IMR-90 (cell line): ENCODE measurements around the gene CCR9. TPM values are rescaled to one million over a fixed set of nuclear protein-coding genes. Genes with fewer than 3 reads are reported as not detected.

Experiments
- ATAC-seq: fragments of 200-7000 bp; cut with Tn5 transposase; 2 replicates; pipeline ENCODE4 v1.9.1; 2020; ENCODE audit warnings: low read depth, mild to moderate bottlenecking, moderate library complexity
- BruUV-seq: library from RNA; stranded (reverse); fragments of 400-500 nt; replicated peaks from 2 replicates; lab custom pipeline; 2021; lab: Mats Ljungman, UMichigan
- CTCF ChIA-PET: fragments of 300-600 bp; formaldehyde crosslinking; extraction: SDS; loops from one replicate; lab custom pipeline; 2021; ENCODE audit warnings: antibody characterized with exemption; lab: Yijun Ruan, JAX
- POLR2A ChIA-PET: fragments of 300-600 bp; sonication (Branson Sonifier 250); formaldehyde crosslinking; loops from one replicate; lab custom pipeline; 2022; ENCODE audit warnings: antibody characterized with exemption; ENCODE audit not compliant: unreplicated experiment; lab: Charles Lee
- DNase-seq: peaks from one replicate; pipeline ENCODE4 v3.0.0; 2013
- H2AFZ ChIP-seq: replicated peaks from 2 replicates; pipeline ENCODE3; 2013; ENCODE audit warnings: low read length, mild to moderate bottlenecking; ENCODE audit not compliant: poor library complexity
- H2AK5ac ChIP-seq: 2 replicates; pipeline ENCODE4 v1.6.1; 2013; ENCODE audit warnings: low read depth, low read length, inconsistent platforms
- H2AK9ac ChIP-seq: replicated peaks from 2 replicates; pipeline ENCODE3; 2013; ENCODE audit warnings: mild to moderate bottlenecking, low read depth, low read length, moderate library complexity; ENCODE audit not compliant: poor library complexity
- H2BK120ac ChIP-seq: 2 replicates; pipeline ENCODE4 v1.6.1; 2013; ENCODE audit warnings: low read depth, low read length, inconsistent platforms
- H2BK15ac ChIP-seq: 3 replicates; pipeline ENCODE4 v1.6.1; 2013; ENCODE audit warnings: low read depth, low read length, inconsistent platforms
- H2BK20ac ChIP-seq: 2 replicates; pipeline ENCODE4 v1.6.1; 2013; ENCODE audit warnings: low read depth, mild to moderate bottlenecking, inconsistent platforms, low read length, moderate library complexity
- H2BK5ac ChIP-seq: 2 replicates; pipeline ENCODE4 v1.6.1; 2013; ENCODE audit warnings: mild to moderate bottlenecking, low read depth, low read length, inconsistent platforms; ENCODE audit not compliant: poor library complexity, severe bottlenecking
- H3K14ac ChIP-seq: replicated peaks from 2 replicates; pipeline ENCODE4 v1.6.1; 2013; ENCODE audit warnings: low read depth, low read length, inconsistent platforms
- H3K18ac ChIP-seq: 2 replicates; pipeline ENCODE4 v1.6.1; 2013; ENCODE audit warnings: low read depth, low read length, control low read depth
- H3K23ac ChIP-seq: 2 replicates; pipeline ENCODE4 v1.6.1; 2013; ENCODE audit warnings: low read depth, low read length, inconsistent platforms
- H3K27ac ChIP-seq: 2 replicates; pipeline ENCODE4 v1.5.1; 2013; ENCODE audit warnings: mild to moderate bottlenecking, control low read depth, low read length; ENCODE audit not compliant: insufficient read depth
- H3K27me3 ChIP-seq: 2 replicates; pipeline ENCODE4 v1.6.1; 2013; ENCODE audit warnings: low read length; ENCODE audit not compliant: control insufficient read depth, insufficient read depth
- H3K36me3 ChIP-seq: 2 replicates; pipeline ENCODE4 v1.6.1; 2013; ENCODE audit warnings: low read length, mixed read lengths; ENCODE audit not compliant: control insufficient read depth, insufficient read depth
- H3K4ac ChIP-seq: 2 replicates; pipeline ENCODE4 v1.6.1; 2013; ENCODE audit warnings: low read depth, low read length, inconsistent platforms
- H3K4me1 ChIP-seq: 2 replicates; pipeline ENCODE4 v1.6.1; 2013; ENCODE audit warnings: low read length, mixed read lengths; ENCODE audit not compliant: control insufficient read depth, insufficient read depth
- H3K4me2 ChIP-seq: 2 replicates; pipeline ENCODE4 v1.6.1; 2013; ENCODE audit warnings: low read depth, mild to moderate bottlenecking, control low read depth, low read length, moderate library complexity
- H3K4me3 ChIP-seq: 2 replicates; pipeline ENCODE4 v1.5.1; 2013; ENCODE audit warnings: low read depth, mild to moderate bottlenecking, control low read depth, low read length, moderate library complexity; ENCODE audit not compliant: insufficient read depth
- H3K56ac ChIP-seq: 2 replicates; pipeline ENCODE4 v1.6.1; 2013; ENCODE audit warnings: low read length, inconsistent platforms; ENCODE audit not compliant: insufficient read depth; ENCODE audit errors: extremely low read depth
- H3K79me1 ChIP-seq, 2 experiments: 2 replicates each; pipeline ENCODE4 v1.6.1; 2013; ENCODE audit warnings: low read length in 2 of 2, inconsistent platforms in 1 of 2, low read depth in 1 of 2
- H3K9ac ChIP-seq: 2 replicates; pipeline ENCODE4 v1.6.1; 2013; ENCODE audit warnings: low read depth, low read length, control low read depth
- H3K9me1 ChIP-seq: 2 replicates; pipeline ENCODE4 v1.6.1; 2013; ENCODE audit warnings: low read length, inconsistent platforms; ENCODE audit not compliant: insufficient read depth
- H3K9me3 ChIP-seq: 2 replicates; pipeline ENCODE4 v1.6.1; 2013; ENCODE audit warnings: low read length; ENCODE audit not compliant: control insufficient read depth, insufficient read depth
- H4K20me1 ChIP-seq: 2 replicates; pipeline ENCODE4 v1.6.1; 2013; ENCODE audit warnings: low read length, inconsistent platforms; ENCODE audit not compliant: insufficient read depth
- H4K5ac ChIP-seq: 2 replicates; pipeline ENCODE4 v1.6.1; 2013; ENCODE audit warnings: mild to moderate bottlenecking, low read depth, low read length, control low read depth
- H4K8ac ChIP-seq, 2 experiments: 2 replicates each; pipeline ENCODE4 v1.6.1; 2013; ENCODE audit warnings: low read depth in 2 of 2, low read length in 2 of 2, control low read depth in 1 of 2, inconsistent platforms in 1 of 2
- H4K91ac ChIP-seq: 2 replicates; pipeline ENCODE4 v1.6.1; 2013; ENCODE audit warnings: low read depth, low read length, inconsistent platforms; ENCODE audit not compliant: insufficient read depth
- BHLHE40 ChIP-seq: fragments of 150-350 bp; IDR thresholded peaks from 2 replicates; pipeline ENCODE4 v1.6.1; 2016; ENCODE audit warnings: mild to moderate bottlenecking, low read depth, low read length
- CEBPB ChIP-seq: IDR thresholded peaks from 2 replicates; pipeline ENCODE4 v1.6.1; 2012; ENCODE audit warnings: low read depth, low read length, improper control_type of control experiment
- CHD1 ChIP-seq: IDR thresholded peaks from 2 replicates; pipeline ENCODE4 v1.6.1; 2012; ENCODE audit warnings: low read depth, low read length, improper control_type of control experiment
- FOS ChIP-seq: fragments of 150-350 bp; IDR thresholded peaks from 2 replicates; pipeline ENCODE4 v1.6.1; 2016; ENCODE audit warnings: low read depth, low read length
- MAFK ChIP-seq: IDR thresholded peaks from 2 replicates; pipeline ENCODE4 v1.6.1; 2012; ENCODE audit warnings: low read depth, low read length, improper control_type of control experiment
- MAZ ChIP-seq: IDR thresholded peaks from 2 replicates; pipeline ENCODE4 v1.6.1; 2012; ENCODE audit warnings: low read depth, mild to moderate bottlenecking, low read length, improper control_type of control experiment, moderate library complexity, borderline replicate concordance
- MXI1 ChIP-seq: IDR thresholded peaks from 2 replicates; pipeline ENCODE4 v1.6.1; 2012; ENCODE audit warnings: low read depth, mild to moderate bottlenecking, low read length, moderate library complexity, borderline replicate concordance
- NFE2L2 ChIP-seq: fragments of 150-350 bp; IDR thresholded peaks from 2 replicates; pipeline ENCODE4 v1.6.1; 2016; ENCODE audit warnings: low read depth, mild to moderate bottlenecking, low read length
- POLR2A ChIP-seq: IDR thresholded peaks from 2 replicates; pipeline ENCODE4 v1.6.1; 2012; ENCODE audit warnings: mild to moderate bottlenecking, low read depth, low read length
- RAD21 ChIP-seq: IDR thresholded peaks from 2 replicates; pipeline ENCODE4 v1.6.1; 2012; ENCODE audit warnings: low read length, improper control_type of control experiment
- RCOR1 ChIP-seq: IDR thresholded peaks from 2 replicates; pipeline ENCODE4 v1.6.1; 2012; ENCODE audit warnings: mild to moderate bottlenecking, low read length, improper control_type of control experiment; ENCODE audit not compliant: insufficient replicate concordance
- RFX5 ChIP-seq: IDR thresholded peaks from 2 replicates; pipeline ENCODE4 v1.8.0; 2012; ENCODE audit warnings: low read depth, mild to moderate bottlenecking, low read length, moderate library complexity
- WGBS, 2 experiments: methylation state at CpG; one replicate each; pipeline versions ENCODE4 v1.1.5 to v1.1.7; 2013; ENCODE audit warnings: missing lambda C conversion rate in 2 of 2; ENCODE audit not compliant: insufficient read length in 1 of 2; ENCODE audit errors: extremely low coverage in 2 of 2; 5-methylcytosine and 5-hydroxymethylcytosine counted together
- dilution Hi-C: fragments of 300-500 bp; cut with HindIII; formaldehyde crosslinking; loops from one replicate; pipeline ENCODE4 v1.14.3; 2018; ENCODE audit warnings: low sequenced_read_pairs; ENCODE audit not compliant: unreplicated experiment
- in situ Hi-C: fragments of 300-500 bp; cut with MboI; formaldehyde crosslinking; loops from 3 replicates; pipeline ENCODE4 v1.14.3; 2019; ENCODE audit warnings: low sequenced_read_pairs, inconsistent platforms, mixed read lengths
- intact Hi-C: fragments of 100-400 bp; cut with micrococcal nuclease; formaldehyde crosslinking; loops from 2 replicates; pipeline ENCODE4 v1.10.0; 2022
- polyA plus RNA-seq, 3 experiments: library from polyadenylated mRNA; depleted of rRNA; stranded (reverse); fragments of >200 nt; gene quantifications; 2 replicates each; pipeline ENCODE4 v1.2.3, GENCODE V29; 2012; ENCODE audit warnings: low replicate concordance in 1 of 3
- total RNA-seq: library from RNA; depleted of rRNA; stranded (reverse); fragments of >200 nt; gene quantifications from 2 replicates; pipeline ENCODE4 v1.2.3, GENCODE V29; 2012
- TF ChIP-seq, protein P1 (sequence below): conservative IDR thresholded peaks from 2 replicates; pipeline ENCODE4 v1.5.1; 2012; ENCODE audit warnings: mild to moderate bottlenecking, low read depth, low read length, improper control_type of control experiment
- TF ChIP-seq, protein P2 (sequence below): fragments of 150-350 bp; IDR thresholded peaks from 2 replicates; pipeline ENCODE4 v1.6.1; 2017; ENCODE audit warnings: mild to moderate bottlenecking, antibody characterized with exemption, low read length, low read depth
- TF ChIP-seq, protein P3 (sequence below): fragments of 150-350 bp; IDR thresholded peaks from 2 replicates; pipeline ENCODE4 v1.6.1; 2016; ENCODE audit warnings: low read depth, mild to moderate bottlenecking, low read length, moderate library complexity, borderline replicate concordance

Gene CCR9
- total and polyA plus RNA-seq, 2 of the 4 experiments (the other 2 are of a cell fraction), result not detected

DNA sequence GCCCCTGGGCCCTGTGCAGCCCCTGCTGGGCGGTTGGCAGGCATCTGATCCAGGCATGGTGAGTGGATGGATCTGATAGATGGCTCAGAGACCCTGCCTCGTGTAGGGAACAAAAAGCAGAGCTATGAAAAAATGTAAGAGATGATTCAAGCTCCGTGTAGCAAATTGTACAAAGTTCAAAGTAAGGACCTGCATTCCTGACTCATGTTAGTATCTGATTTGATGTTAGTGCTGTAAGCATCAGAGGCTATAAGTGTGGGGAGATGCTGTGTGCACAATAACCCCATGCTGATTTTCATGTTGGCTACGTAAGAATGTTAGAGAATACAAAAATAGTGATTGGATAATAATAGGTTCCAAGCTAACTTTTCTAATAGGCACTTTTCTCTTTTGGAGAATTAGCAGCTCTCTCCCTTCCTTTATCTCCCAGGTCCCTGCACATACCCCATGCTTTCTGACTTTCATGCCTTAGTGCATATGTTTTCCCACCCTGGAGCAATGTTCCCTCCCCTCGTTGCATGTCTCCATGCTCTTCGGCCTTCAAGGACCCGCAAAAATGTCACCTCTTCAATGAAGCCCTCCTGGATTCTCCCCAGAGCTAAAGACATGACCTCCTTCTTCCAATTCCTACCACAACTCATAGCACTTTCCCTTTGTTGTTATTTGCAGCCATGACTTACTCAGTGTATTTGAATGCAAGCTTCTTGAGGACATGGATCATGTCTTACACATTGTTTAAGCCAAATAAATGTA is 1.6 kb downstream of the CCR9 start:
- ATAC-seq (no peak), DNase-seq (peak; percentile 28)
- Histone ChIP-seq H2AFZ (peak overlapping the region; percentile 60), H3K4me3 (no peak overlapping the region), H4K91ac (no peak overlapping the region), H3K23ac (no peak overlapping the region), H2AK5ac (no peak overlapping the region), H3K79me1 (no peaks in the 10 kb centered on the region), H2BK20ac (no peak overlapping the region), H4K8ac (no peak overlapping the region), H4K5ac (no peak overlapping the region), H2BK5ac (no peak overlapping the region), H3K14ac (no peak overlapping the region), H3K9ac (no peak overlapping the region), H3K27ac (no peak overlapping the region), H3K56ac (no peak overlapping the region), H3K4me1 (no peaks in the 10 kb centered on the region), H3K4me2 (no peak overlapping the region), H3K4ac (no peak overlapping the region), H4K20me1 (no peaks in the 10 kb centered on the region), H3K9me1 (no peaks in the 10 kb centered on the region), H2BK120ac (no peak overlapping the region), H3K9me3 (no peaks in the 10 kb centered on the region), H2AK9ac (no peak overlapping the region), H3K27me3 (peaks cover 34% of the 10 kb centered on the region), H2BK15ac (no peak overlapping the region), H3K36me3 (no peaks in the 10 kb centered on the region), H3K18ac (no peak overlapping the region)
- WGBS, 2 experiments, result 58% methylated on average over 4 of the region's 7 CpGs; no CpG with 5 or more reads in 1 of the 2 experiments
- ChIA-PET POLR2A (interaction anchor here (0.5 kb wide), 1 partner anchor 10 kb away, joined by 5 read pairs; no protein-coding TSS in a partner anchor), CTCF (interaction anchor here (0.8 kb wide), 1 partner anchor 10 kb away, joined by 3 read pairs; no protein-coding TSS in a partner anchor)
- no TSS peak for BruUV-seq
- in situ Hi-C loops (no loop called here), dilution Hi-C loops (no loop called here), intact Hi-C loops (no loop called here)
- TF ChIP-seq, protein P1, sequence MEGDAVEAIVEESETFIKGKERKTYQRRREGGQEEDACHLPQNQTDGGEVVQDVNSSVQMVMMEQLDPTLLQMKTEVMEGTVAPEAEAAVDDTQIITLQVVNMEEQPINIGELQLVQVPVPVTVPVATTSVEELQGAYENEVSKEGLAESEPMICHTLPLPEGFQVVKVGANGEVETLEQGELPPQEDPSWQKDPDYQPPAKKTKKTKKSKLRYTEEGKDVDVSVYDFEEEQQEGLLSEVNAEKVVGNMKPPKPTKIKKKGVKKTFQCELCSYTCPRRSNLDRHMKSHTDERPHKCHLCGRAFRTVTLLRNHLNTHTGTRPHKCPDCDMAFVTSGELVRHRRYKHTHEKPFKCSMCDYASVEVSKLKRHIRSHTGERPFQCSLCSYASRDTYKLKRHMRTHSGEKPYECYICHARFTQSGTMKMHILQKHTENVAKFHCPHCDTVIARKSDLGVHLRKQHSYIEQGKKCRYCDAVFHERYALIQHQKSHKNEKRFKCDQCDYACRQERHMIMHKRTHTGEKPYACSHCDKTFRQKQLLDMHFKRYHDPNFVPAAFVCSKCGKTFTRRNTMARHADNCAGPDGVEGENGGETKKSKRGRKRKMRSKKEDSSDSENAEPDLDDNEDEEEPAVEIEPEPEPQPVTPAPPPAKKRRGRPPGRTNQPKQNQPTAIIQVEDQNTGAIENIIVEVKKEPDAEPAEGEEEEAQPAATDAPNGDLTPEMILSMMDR, result no peak
- TF ChIP-seq, protein P2, sequence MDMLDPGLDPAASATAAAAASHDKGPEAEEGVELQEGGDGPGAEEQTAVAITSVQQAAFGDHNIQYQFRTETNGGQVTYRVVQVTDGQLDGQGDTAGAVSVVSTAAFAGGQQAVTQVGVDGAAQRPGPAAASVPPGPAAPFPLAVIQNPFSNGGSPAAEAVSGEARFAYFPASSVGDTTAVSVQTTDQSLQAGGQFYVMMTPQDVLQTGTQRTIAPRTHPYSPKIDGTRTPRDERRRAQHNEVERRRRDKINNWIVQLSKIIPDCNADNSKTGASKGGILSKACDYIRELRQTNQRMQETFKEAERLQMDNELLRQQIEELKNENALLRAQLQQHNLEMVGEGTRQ, result no peak
- TF ChIP-seq MAFK (no peak), POLR2A (no peak), MXI1 (no peak), RFX5 (no peak), NFE2L2 (no peak), CHD1 (no peak), RCOR1 (no peak), MAZ (no peak), RAD21 (no peak), CEBPB (no peak), BHLHE40 (no peak), FOS (no peak)
- TF ChIP-seq, protein P3, sequence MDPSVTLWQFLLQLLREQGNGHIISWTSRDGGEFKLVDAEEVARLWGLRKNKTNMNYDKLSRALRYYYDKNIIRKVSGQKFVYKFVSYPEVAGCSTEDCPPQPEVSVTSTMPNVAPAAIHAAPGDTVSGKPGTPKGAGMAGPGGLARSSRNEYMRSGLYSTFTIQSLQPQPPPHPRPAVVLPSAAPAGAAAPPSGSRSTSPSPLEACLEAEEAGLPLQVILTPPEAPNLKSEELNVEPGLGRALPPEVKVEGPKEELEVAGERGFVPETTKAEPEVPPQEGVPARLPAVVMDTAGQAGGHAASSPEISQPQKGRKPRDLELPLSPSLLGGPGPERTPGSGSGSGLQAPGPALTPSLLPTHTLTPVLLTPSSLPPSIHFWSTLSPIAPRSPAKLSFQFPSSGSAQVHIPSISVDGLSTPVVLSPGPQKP, result no peak
